ENCODE measurements around the gene RHOT2. TPM values are rescaled to one million over a fixed set of nuclear protein-coding genes. Genes with fewer than 3 reads are reported as not detected.
A peak's percentile ranks its signal among the peaks of the same experiment; 100 is the strongest.

Gene RHOT2
- total and polyA plus RNA-seq, 10 of the 15 experiments (the other 5 are each of a cell fraction or from before 2014, with no cell fraction given) = 3.7 to 174 (median 69.8) TPM

GRCh38 chr16:667780-668518 lies at the start of gene RHOT2 (continued):
- TF ChIP-seq RELB (IDR thresholded peaks at IDR 0.05; ENCODE audit: low read depth) (no peak), ZBTB40 (IDR thresholded peaks at IDR 0.05; ENCODE audit: borderline replicate concordance) (peak; percentile 82)

- TF ChIP-seq BRCA1 (IDR thresholded peaks at IDR 0.05; ENCODE audit: low read depth, low read length) (no peak), NR2C2 (IDR thresholded peaks at IDR 0.05; ENCODE audit: borderline replicate concordance, control insufficient read depth, insufficient read length, low read depth) (no peak), LARP7 (IDR thresholded peaks at IDR 0.05) (no peak), SP1 (IDR thresholded peaks at IDR 0.05; ENCODE audit: low read depth, low read length) (no peak), TARDBP (IDR thresholded peaks at IDR 0.05; ENCODE audit: borderline replicate concordance) (no peak), IRF4 (IDR thresholded peaks at IDR 0.05; ENCODE audit: low read depth, low read length) (no peak), IKZF1 (conservative IDR thresholded peaks at IDR 0.05) (no peak), IRF5 (IDR thresholded peaks at IDR 0.05; ENCODE audit: borderline replicate concordance) (no peak), KAT2A (conservative IDR thresholded peaks at IDR 0.05; ENCODE audit: control insufficient read depth, low read depth, low read length) (no peak), BCL11A (IDR thresholded peaks at IDR 0.05; ENCODE audit: low read depth, low read length) (no peak)
- H3K9ac ChIP-seq (ENCODE audit: control insufficient read depth, insufficient read depth, low read length) = no peak overlapping the region
- ATAC-seq = no peak
- RAD21 ChIA-PET (ENCODE audit: unreplicated experiment) = no interaction called here
- CTCF ChIA-PET = no interaction called here
- no peaks in the 10 kb centered on the region for H3K4me1 ChIP-seq (ENCODE audit: control insufficient read depth, insufficient read depth, low read length)
- H3K27ac ChIP-seq (ENCODE audit: control insufficient read depth, insufficient read depth) = no peak overlapping the region
- no peaks in the 10 kb centered on the region for H3K36me3 ChIP-seq (ENCODE audit: control insufficient read depth in 2 of 2, insufficient read depth in 2 of 2, low read length in 1 of 2)
- no peak for FAIRE-seq
- no peak overlapping the region for H2AFZ ChIP-seq (ENCODE audit: control insufficient read depth, low read depth, low read length)
- no peaks in the 10 kb centered on the region for H3K79me2 ChIP-seq (ENCODE audit: control insufficient read depth, insufficient read depth, low read length)
- no peak overlapping the region for H3K4me3 ChIP-seq
- in situ Hi-C loops (cut with MboI) = no loop called here
- intact Hi-C loops (cut with micrococcal nuclease; ENCODE audit: unreplicated experiment) = no loop called here
- no peaks in the 10 kb centered on the region for H3K27me3 ChIP-seq (replicated peaks in 1 of 2; ENCODE audit: control insufficient read depth in 2 of 2, insufficient read depth in 2 of 2, low read length in 1 of 2)
- WGBS (ENCODE audit: insufficient coverage, insufficient replicate concordance, low lambda C conversion rate, missing lambda C conversion rate) = 88% methylated on average over 19 of the region's 20 CpGs
- no peak overlapping the region for H3K4me2 ChIP-seq (ENCODE audit: control insufficient read depth, insufficient read depth)
- SMC1A ChIA-PET (ENCODE audit: uncharacterized antibody, unreplicated experiment) = no interaction called here
- DNase-seq (ENCODE audit: low read depth, low spot score) = no peak
- H3K9me3 ChIP-seq (replicated peaks; ENCODE audit: control insufficient read depth, insufficient read depth, low read length) = no peaks in the 10 kb centered on the region
- BruUV-seq (replicated peaks) = no TSS peak
- POLR2A ChIA-PET = no interaction called here
- H4K20me1 ChIP-seq (ENCODE audit: control insufficient read depth, insufficient read depth) = no peaks in the 10 kb centered on the region; the same call in 1 of the 2 replicates
These were observed 48.3 kb upstream of the RHOT2 start for GRCh38 chr16:619476-620100.

Data from GM12878 (cell line).